ENCODE measurements around the gene SPATS2. TPM values are rescaled to one million over a fixed set of nuclear protein-coding genes. Genes with fewer than 3 reads are reported as not detected.

Gene SPATS2
- total RNA-seq, 1 donor from 2014 or later, result 13.8 TPM

DNA sequence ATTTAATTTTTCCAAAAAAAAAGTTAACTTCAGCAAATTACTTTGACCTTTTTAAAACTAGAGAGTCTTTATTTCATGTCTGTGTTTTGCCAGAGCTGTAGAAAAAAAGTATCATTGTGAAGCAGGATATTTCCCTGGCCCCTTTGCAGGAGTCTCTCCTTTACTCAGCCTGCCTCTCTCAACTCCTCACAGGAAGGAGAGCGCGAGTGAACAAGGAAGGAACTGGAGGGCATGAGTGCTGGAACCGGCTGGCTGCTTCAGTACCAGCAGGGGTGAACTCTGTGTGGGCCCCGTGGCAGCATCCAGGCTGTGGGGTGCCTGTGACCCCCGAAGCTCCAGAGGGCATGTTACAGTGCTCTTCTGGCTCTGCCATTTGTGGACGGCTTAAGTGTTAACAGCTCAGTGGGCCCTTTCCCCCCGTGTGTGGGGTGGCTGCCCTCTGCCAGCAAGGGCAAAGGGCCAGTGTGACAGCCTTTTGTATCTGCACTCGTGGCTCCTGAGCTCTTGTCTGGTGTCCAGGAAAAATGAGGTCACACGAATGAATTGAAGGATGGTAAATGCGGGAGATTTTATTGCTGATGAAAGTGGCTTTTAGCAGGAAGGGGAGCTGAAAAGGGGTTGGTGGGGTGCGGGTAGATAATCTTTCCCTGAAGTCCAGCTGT is 95.0 kb downstream of the SPATS2 start:
- no peaks in the 10 kb centered on the region for H3K4me1 ChIP-seq
- TF ChIP-seq, protein P1, sequence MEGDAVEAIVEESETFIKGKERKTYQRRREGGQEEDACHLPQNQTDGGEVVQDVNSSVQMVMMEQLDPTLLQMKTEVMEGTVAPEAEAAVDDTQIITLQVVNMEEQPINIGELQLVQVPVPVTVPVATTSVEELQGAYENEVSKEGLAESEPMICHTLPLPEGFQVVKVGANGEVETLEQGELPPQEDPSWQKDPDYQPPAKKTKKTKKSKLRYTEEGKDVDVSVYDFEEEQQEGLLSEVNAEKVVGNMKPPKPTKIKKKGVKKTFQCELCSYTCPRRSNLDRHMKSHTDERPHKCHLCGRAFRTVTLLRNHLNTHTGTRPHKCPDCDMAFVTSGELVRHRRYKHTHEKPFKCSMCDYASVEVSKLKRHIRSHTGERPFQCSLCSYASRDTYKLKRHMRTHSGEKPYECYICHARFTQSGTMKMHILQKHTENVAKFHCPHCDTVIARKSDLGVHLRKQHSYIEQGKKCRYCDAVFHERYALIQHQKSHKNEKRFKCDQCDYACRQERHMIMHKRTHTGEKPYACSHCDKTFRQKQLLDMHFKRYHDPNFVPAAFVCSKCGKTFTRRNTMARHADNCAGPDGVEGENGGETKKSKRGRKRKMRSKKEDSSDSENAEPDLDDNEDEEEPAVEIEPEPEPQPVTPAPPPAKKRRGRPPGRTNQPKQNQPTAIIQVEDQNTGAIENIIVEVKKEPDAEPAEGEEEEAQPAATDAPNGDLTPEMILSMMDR (IDR thresholded peaks at IDR 0.05), result no peak
- no peaks in the 10 kb centered on the region for H3K27me3 ChIP-seq
- intact Hi-C loops (cut with DNase I), result no loop called here
- no peak overlapping the region for H3K27ac ChIP-seq
- H3K36me3 ChIP-seq, result no peaks in the 10 kb centered on the region
- H3K9me3 ChIP-seq, result no peaks in the 10 kb centered on the region
- H3K4me3 ChIP-seq, result no peak overlapping the region
- no peak for DNase-seq (ENCODE audit: low spot score in 2 of 2)

DNA sequence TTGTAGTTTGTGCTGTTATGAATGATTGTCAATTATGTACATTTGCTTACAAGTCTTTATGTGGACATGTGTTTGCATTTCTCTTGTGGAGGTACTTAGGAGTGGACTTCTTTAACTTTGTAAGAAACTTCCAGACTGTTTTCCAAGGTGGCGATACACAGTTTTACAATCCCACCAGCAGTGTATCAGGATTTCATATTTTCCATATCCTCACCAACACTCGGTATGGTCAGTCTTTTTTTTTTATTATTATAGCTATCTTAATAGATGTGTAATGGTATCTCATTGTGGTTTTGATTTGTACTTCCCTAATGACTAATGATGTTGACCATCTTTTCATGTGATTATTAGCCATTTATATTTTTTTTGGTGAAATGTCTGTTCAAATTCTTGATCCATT is 97.9 kb downstream of the SPATS2 start:
- intact Hi-C loops (cut with DNase I), result no loop called here
- Histone ChIP-seq H3K27ac (no peak overlapping the region), H3K4me1 (no peaks in the 10 kb centered on the region), H3K27me3 (no peaks in the 10 kb centered on the region), H3K36me3 (no peaks in the 10 kb centered on the region), H3K9me3 (no peaks in the 10 kb centered on the region), H3K4me3 (no peak overlapping the region)
- TF ChIP-seq, protein P1 (IDR thresholded peaks at IDR 0.05), result no peak
- no peak for DNase-seq (ENCODE audit: low spot score in 2 of 2)

DNA sequence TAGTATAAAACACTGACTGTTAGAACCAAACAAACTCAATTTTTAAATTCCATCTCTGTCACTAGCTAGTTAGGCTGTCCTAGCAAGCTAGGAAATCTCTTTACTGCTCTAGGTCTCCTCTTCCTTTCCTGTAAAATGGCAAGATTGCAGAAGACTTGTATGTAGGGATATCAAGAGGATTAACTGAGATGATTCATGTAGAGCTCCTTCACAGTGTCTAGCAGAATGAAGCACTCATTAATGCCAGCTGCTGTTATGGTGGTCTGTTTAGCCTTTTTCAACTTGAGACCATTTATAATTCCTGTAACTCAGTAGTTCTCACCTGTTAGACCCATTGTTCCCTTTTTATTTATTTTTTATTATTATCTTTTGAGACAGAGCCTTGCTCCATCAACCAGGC is 103.7 kb downstream of the SPATS2 start:
- DNase-seq (ENCODE audit: low spot score in 2 of 2), result no peak
- TF ChIP-seq, protein P1 (IDR thresholded peaks at IDR 0.05), result no peak
- H3K36me3 ChIP-seq, result no peaks in the 10 kb centered on the region
- no peak overlapping the region for H3K4me3 ChIP-seq
- no peaks in the 10 kb centered on the region for H3K9me3 ChIP-seq
- intact Hi-C loops (cut with DNase I), result no loop called here
- H3K4me1 ChIP-seq, result no peaks in the 10 kb centered on the region
- no peaks in the 10 kb centered on the region for H3K27me3 ChIP-seq
- H3K27ac ChIP-seq, result no peak overlapping the region

DNA sequence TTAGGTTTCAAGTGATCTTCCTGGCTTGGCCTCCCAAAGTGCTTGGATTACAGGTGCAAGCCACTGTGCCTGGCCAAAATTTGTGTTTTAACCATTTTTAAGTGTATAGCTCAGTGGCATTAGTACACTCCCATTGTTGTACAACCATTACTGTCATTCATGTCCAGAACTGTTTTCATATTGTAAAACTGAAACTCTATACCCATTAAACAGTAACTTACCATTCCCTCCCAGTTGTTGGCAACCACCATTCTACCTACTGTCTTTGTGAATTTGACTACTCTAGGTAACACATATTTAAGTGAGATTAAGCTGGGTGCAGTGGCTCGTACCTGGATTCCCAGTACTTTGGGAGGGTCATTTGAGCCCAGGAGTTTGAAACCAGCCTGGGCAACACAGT is 104.3 kb downstream of the SPATS2 start:
- Histone ChIP-seq H3K27ac (no peak overlapping the region), H3K36me3 (no peaks in the 10 kb centered on the region), H3K4me3 (no peak overlapping the region), H3K9me3 (no peaks in the 10 kb centered on the region), H3K4me1 (no peaks in the 10 kb centered on the region), H3K27me3 (no peaks in the 10 kb centered on the region)
- TF ChIP-seq, protein P1 (IDR thresholded peaks at IDR 0.05), result no peak
- intact Hi-C loops (cut with DNase I), result no loop called here
- no peak for DNase-seq (ENCODE audit: low spot score in 2 of 2)

DNA sequence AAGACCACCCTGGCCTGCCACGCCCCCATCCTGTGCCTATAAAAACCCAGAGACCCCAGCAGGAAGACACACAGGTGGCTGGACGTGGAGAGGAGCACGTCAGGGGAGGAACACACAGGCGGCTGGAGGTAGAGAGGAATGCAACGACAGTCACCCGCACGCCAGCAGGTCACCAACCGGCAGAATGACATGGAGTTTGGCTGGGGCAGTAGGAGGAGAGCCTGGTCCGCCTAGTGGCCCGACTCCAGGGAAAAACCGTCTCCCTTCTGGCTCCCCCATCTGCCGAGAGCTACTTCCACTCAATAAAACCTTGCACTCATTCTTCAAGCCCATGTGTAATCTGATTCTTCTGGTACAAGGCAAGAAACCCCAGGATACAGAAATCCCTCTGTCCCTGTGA is 108.8 kb downstream of the SPATS2 start:
- intact Hi-C loops (cut with DNase I), result no loop called here
- Histone ChIP-seq H3K27me3 (no peaks in the 10 kb centered on the region), H3K27ac (no peak overlapping the region), H3K9me3 (no peaks in the 10 kb centered on the region), H3K36me3 (no peaks in the 10 kb centered on the region), H3K4me3 (no peak overlapping the region), H3K4me1 (no peaks in the 10 kb centered on the region)
- TF ChIP-seq, protein P1 (IDR thresholded peaks at IDR 0.05), result no peak
- no peak for DNase-seq (ENCODE audit: low spot score in 2 of 2)
